Gastrocnemius medialis (tissue), 4 donors: ENCODE measurements around the gene RHOB. TPM values are rescaled to one million over a fixed set of nuclear protein-coding genes. Genes with fewer than 3 reads are reported as not detected.
"Not testable (repeated sequence)": the region's sequence is repeated elsewhere in the genome, so short reads cannot be mapped to it uniquely, and the experiment has no call there.

Experiments used
- ATAC-seq, 2 donors: fragments of 150-250 bp; one replicate each; pipeline ENCODE4 v1.9.1; 2016
- DNase-seq, 2 donors: peaks; one replicate each; pipeline ENCODE4 v3.0.0-alpha.2; 2019
- H3K27ac ChIP-seq, 4 donors: fragments of 200-600 bp; sonication (generic); 1 replicate in 1 of 4; 2 replicates in 3 of 4; pipeline ENCODE4 v1.5.1; 2016 to 2018; ENCODE audit warnings: mild to moderate bottlenecking in 2 of 4, moderate library complexity in 1 of 4
- H3K27me3 ChIP-seq, 3 donors: fragments of 200-600 bp; sonication (generic) in 2 of 3; 1 replicate in 1 of 3; 2 replicates in 2 of 3; pipeline versions ENCODE4 v1.5.1 to v1.6.0; 2016 to 2019; ENCODE audit warnings: mild to moderate bottlenecking in 1 of 3, moderate library complexity in 1 of 3
- H3K36me3 ChIP-seq, 2 donors: fragments of 200-600 bp; sonication (generic) in 1 of 2; one replicate each; pipeline ENCODE4 v1.5.1; 2017 to 2018
- H3K4me1 ChIP-seq, 2 donors: fragments of 200-600 bp; sonication (generic) in 1 of 2; one replicate each; pipeline ENCODE4 v1.5.1; 2016 to 2017; ENCODE audit warnings: mild to moderate bottlenecking in 2 of 2
- H3K4me3 ChIP-seq, 4 donors: fragments of 200-600 bp; sonication (generic) in 3 of 4; 1 replicate in 1 of 4; 2 replicates in 3 of 4; pipeline ENCODE4 v1.5.1; 2016 to 2019; ENCODE audit warnings: mild to moderate bottlenecking in 2 of 4
- H3K9me3 ChIP-seq, 3 donors: fragments of 200-600 bp; sonication (generic) in 2 of 3; 1 replicate in 1 of 3; 2 replicates in 2 of 3; pipeline ENCODE4 v1.5.1; 2016 to 2019
- CTCF ChIP-seq, 5 experiments: fragments of 450-650 bp in 3 of 5; fragments of 200-600 bp in 2 of 5; sonication (generic) in 2 of 5; IDR thresholded peaks in 4 of 5; conservative IDR thresholded peaks in 1 of 5; 1 replicate in 4 of 5; 2 replicates in 1 of 5; pipeline ENCODE4 v1.5.1; 2016 to 2019; ENCODE audit warnings: antibody characterized with exemption in 5 of 5, mild to moderate bottlenecking in 3 of 5, moderate library complexity in 3 of 5
- POLR2A ChIP-seq, 2 donors: fragments of 450-650 bp; IDR thresholded peaks; one replicate each; pipeline ENCODE4 v1.6.1; 2017; ENCODE audit warnings: antibody characterized with exemption in 2 of 2, mild to moderate bottlenecking in 2 of 2, moderate library complexity in 2 of 2
- in situ Hi-C, 4 donors: fragments of 200-750 bp; cut with MboI; loops; one replicate each; pipeline versions ENCODE4 v1.15.0 to v1.8.0; 2017; ENCODE audit warnings: low sequenced_read_pairs in 4 of 4
- intact Hi-C: fragments of 100-400 bp; cut with DNase I; formaldehyde crosslinking; loops from one replicate; pipeline ENCODE4 v1.15.1; 2023; ENCODE audit warnings: low total_unique reads
- total RNA-seq, 4 donors: library from RNA; depleted of rRNA; stranded (reverse); fragments of >200 nt; gene quantifications; one replicate each; pipeline versions ENCODE4 v1.1.0 to v1.2.3, GENCODE V29; 2016

RHOB gene
- total RNA-seq, 4 donors from 2014 or later, result 696 to 1,267 (median 1,094) TPM

GRCh38 chr2:20457661-20458630 is 11.1 kb downstream of the RHOB start:
- Histone ChIP-seq H3K27me3 (no peaks in the 10 kb centered on the region), H3K4me1 (no peaks in the 10 kb centered on the region), H3K4me3 (no peak overlapping the region), H3K27ac (no peak overlapping the region), H3K36me3 (no peaks in the 10 kb centered on the region), H3K9me3 (no peaks in the 10 kb centered on the region)
- no peak for ATAC-seq
- DNase-seq, result peak in 1 of 2 donors; percentile 2
- no peak for TF ChIP-seq POLR2A (IDR thresholded peaks at IDR 0.05)
- no peak for TF ChIP-seq CTCF (IDR thresholded peaks at IDR 0.05 in 4 of 5, conservative IDR thresholded peaks at IDR 0.05 in 1 of 5)
- in situ Hi-C loops (loop anchor here in 2 of 4 donors (10.0 kb wide), 1 partner anchor 67 kb away; no protein-coding TSS in a partner anchor), intact Hi-C loops (no loop called here)

- ATAC-seq, H3K27ac ChIP-seq, H3K4me3 ChIP-seq, H3K36me3 ChIP-seq, H3K4me1 ChIP-seq, H3K27me3 ChIP-seq, H3K9me3 ChIP-seq, intact Hi-C loops: not testable (repeated sequence)
- DNase-seq, result peak in 1 of 2 donors; percentile 7
- in situ Hi-C loops, result loop anchor here in 2 of 4 donors (10.0 kb wide), 1 partner anchor 66 kb away; no protein-coding TSS in a partner anchor
Measured at GRCh38 chr2:20458737-20459484, 12.0 kb downstream of the RHOB start.

- peak in 1 of 2 donors; percentile 7 for ATAC-seq
- in situ Hi-C loops, result no loop called here
- intact Hi-C loops, result no loop called here
- Histone ChIP-seq H3K27ac (peak overlapping the region in 1 of 4 donors; percentile 35), H3K36me3 (no peaks in the 10 kb centered on the region), H3K4me3 (no peak overlapping the region), H3K27me3 (no peaks in the 10 kb centered on the region), H3K9me3 (no peaks in the 10 kb centered on the region), H3K4me1 (no peaks in the 10 kb centered on the region)
- TF ChIP-seq POLR2A (IDR thresholded peaks at IDR 0.05) (no peak), CTCF (IDR thresholded peaks at IDR 0.05 in 4 of 5, conservative IDR thresholded peaks at IDR 0.05 in 1 of 5) (no peak)
- peak in 1 of 2 donors; percentile 2 for DNase-seq
Measured at GRCh38 chr2:20465716-20466394, 19.0 kb downstream of the RHOB start.

GRCh38 chr2:20467789-20468548 is 21.1 kb downstream of the RHOB start:
- no peak overlapping the region for H3K27ac ChIP-seq
- H3K27me3 ChIP-seq, result no peaks in the 10 kb centered on the region
- ATAC-seq (no peak), DNase-seq (peak in 1 of 2 donors; percentile 5)
- TF ChIP-seq CTCF (IDR thresholded peaks at IDR 0.05 in 4 of 5, conservative IDR thresholded peaks at IDR 0.05 in 1 of 5) (no peak), POLR2A (IDR thresholded peaks at IDR 0.05) (no peak)
- intact Hi-C loops (no loop called here), in situ Hi-C loops (no loop called here)
- H3K4me3 ChIP-seq, result no peak overlapping the region
- no peaks in the 10 kb centered on the region for H3K9me3 ChIP-seq
- no peaks in the 10 kb centered on the region for H3K36me3 ChIP-seq
- peaks cover 13 to 14% of the 10 kb centered on the region in 2 donors for H3K4me1 ChIP-seq
